ENCODE data around the gene C4orf50.

Gene C4orf50

DNA sequence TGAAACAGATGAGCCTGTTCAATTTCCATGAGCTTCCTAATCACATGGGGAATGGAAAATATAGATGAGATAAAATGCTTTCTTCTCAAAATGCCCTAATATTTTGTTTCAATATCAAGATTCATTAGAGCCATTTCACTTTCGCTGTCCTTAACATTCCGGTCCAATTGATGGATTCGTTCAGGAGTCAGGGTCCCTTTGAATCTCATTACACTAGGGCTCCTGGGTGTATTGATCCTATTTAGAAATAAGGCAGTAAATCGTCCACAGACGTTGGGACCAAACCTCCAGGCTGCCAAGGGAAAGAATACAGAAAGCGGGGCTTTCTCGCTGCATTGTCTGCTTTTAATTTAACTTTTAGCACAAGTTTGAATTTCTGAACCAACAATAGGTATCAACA, 104.8 kb downstream of the C4orf50 start:
- H3K4me3 Mint-ChIP-seq: no peak overlapping the region
- ATAC-seq (replicated peaks) (no peak), DNase-seq (no peak)
- H3K9me3 Mint-ChIP-seq: peaks cover 0 to 1% of the 10 kb centered on the region in 2 donors
- no peak overlapping the region for H3K27ac Mint-ChIP-seq
- H3K36me3 Mint-ChIP-seq (ENCODE audit: insufficient read depth): peaks cover 4% of the 10 kb centered on the region
- peaks cover 0 to 21% of the 10 kb centered on the region in 2 donors for H3K27me3 Mint-ChIP-seq
- H3K4me1 Mint-ChIP-seq (ENCODE audit: low read depth in 2 of 2): no peaks in the 10 kb centered on the region

- no peaks in the 10 kb centered on the region for H3K4me1 Mint-ChIP-seq (ENCODE audit: low read depth in 2 of 2)
- DNase-seq (no peak), ATAC-seq (replicated peaks) (no peak)
- peaks cover 0 to 19% of the 10 kb centered on the region in 2 donors for H3K27me3 Mint-ChIP-seq
- no peak overlapping the region for H3K27ac Mint-ChIP-seq
- peaks cover 4% of the 10 kb centered on the region for H3K36me3 Mint-ChIP-seq (ENCODE audit: insufficient read depth)
- peaks cover 3 to 8% of the 10 kb centered on the region in 2 donors for H3K9me3 Mint-ChIP-seq
- H3K4me3 Mint-ChIP-seq: no peak overlapping the region
Measured at GRCh38 chr4:5912614-5913019, 105.6 kb downstream of the C4orf50 start.

GRCh38 chr4:5908876-5909427, 109.3 kb downstream of the C4orf50 start:
- H3K4me3 Mint-ChIP-seq: no peak overlapping the region
- ATAC-seq (replicated peaks) (no peak), DNase-seq (no peak)
- H3K36me3 Mint-ChIP-seq (ENCODE audit: insufficient read depth): no peaks in the 10 kb centered on the region
- peaks cover 6 to 13% of the 10 kb centered on the region in 2 donors for H3K9me3 Mint-ChIP-seq
- peaks cover 0 to 22% of the 10 kb centered on the region in 2 donors for H3K27me3 Mint-ChIP-seq
- no peak overlapping the region for H3K27ac Mint-ChIP-seq
- no peaks in the 10 kb centered on the region for H3K4me1 Mint-ChIP-seq (ENCODE audit: low read depth in 2 of 2)

DNA sequence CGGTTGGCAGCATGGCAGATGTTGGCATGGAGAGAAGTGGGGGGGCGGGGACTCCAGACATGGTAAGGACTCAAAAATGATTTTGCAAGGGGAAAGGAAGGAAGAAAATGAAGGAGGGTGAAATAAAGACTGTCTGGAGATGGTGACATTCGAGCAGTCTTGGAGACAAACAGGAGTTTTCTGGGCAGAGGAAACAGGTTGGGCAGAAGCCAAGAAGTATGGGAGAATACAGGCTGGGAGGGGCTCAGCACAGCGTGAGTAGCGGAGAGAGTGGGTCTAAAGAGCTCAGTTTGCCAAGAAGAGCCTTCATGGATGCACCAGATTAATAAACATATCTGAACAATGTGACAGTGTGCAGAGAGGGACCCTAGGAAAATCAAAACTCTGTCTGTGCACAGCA, 112.0 kb downstream of the C4orf50 start:
- H3K27ac Mint-ChIP-seq: no peak overlapping the region
- no peaks in the 10 kb centered on the region for H3K36me3 Mint-ChIP-seq (ENCODE audit: insufficient read depth)
- DNase-seq: no peak
- H3K4me3 Mint-ChIP-seq: no peak overlapping the region
- H3K4me1 Mint-ChIP-seq (ENCODE audit: low read depth in 2 of 2): no peaks in the 10 kb centered on the region
- peaks cover 0 to 30% of the 10 kb centered on the region in 2 donors for H3K27me3 Mint-ChIP-seq
- no peak for ATAC-seq (replicated peaks)
- peaks cover 6 to 13% of the 10 kb centered on the region in 2 donors for H3K9me3 Mint-ChIP-seq

- DNase-seq: no peak
- H3K27me3 Mint-ChIP-seq: peaks cover 0 to 35% of the 10 kb centered on the region in 2 donors
- no peak overlapping the region for H3K27ac Mint-ChIP-seq
- peaks cover 6 to 13% of the 10 kb centered on the region in 2 donors for H3K9me3 Mint-ChIP-seq
- H3K4me3 Mint-ChIP-seq: no peak overlapping the region
- ATAC-seq (replicated peaks): no peak
- H3K4me1 Mint-ChIP-seq (ENCODE audit: low read depth in 2 of 2): no peaks in the 10 kb centered on the region
- H3K36me3 Mint-ChIP-seq (ENCODE audit: insufficient read depth): no peaks in the 10 kb centered on the region
Measured at GRCh38 chr4:5905714-5906113, 112.5 kb downstream of the C4orf50 start.

DNA sequence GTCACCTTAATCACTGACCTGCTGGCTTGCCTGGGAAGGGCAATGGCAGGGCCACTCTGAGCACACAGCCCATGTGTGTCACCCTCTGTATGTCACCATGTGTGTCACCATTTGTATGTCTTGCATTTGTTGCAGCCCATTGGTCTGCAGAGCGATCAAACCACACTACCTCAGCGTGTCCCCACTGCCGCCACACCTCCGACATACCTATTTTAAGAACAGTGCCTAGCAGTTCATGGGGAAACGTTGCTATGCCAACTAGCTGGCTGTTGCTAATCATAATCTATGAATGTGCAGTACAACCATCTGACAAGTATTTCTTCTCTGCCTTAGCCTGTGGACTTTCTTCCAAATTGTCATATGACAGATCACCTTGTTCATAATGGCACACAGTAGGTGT, 117.4 kb downstream of the C4orf50 start:
- Mint-ChIP-seq H3K4me1 (ENCODE audit: low read depth in 2 of 2) (no peaks in the 10 kb centered on the region), H3K4me3 (no peak overlapping the region), H3K9me3 (peaks cover 0 to 2% of the 10 kb centered on the region in 2 donors), H3K27me3 (peaks cover 9 to 59% of the 10 kb centered on the region in 2 donors), H3K27ac (no peak overlapping the region), H3K36me3 (ENCODE audit: insufficient read depth) (no peaks in the 10 kb centered on the region)
- DNase-seq: no peak
- ATAC-seq (replicated peaks): no peak

DNA sequence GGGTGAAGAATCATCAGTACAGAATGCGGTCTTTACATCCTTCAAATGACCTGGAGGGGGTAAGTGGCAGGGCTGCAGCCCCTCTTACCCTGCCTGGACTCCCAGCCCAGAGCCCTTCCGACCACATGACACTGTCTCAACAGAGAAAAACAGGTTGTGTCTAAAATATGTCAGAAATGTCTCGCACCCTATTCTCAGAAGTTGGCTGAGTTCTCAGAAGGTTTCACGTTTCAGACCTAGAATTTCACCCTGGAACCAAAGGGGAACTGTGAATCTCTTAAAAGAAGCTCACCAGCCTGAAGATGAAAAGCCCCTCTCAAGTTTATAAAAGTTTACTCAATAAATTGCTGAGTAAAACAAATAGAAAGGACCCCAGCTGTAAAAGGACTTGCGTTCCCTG, 118.3 kb downstream of the C4orf50 start:
- no peak overlapping the region for H3K4me3 Mint-ChIP-seq
- DNase-seq (no peak), ATAC-seq (replicated peaks) (no peak)
- peaks cover 0 to 2% of the 10 kb centered on the region in 2 donors for H3K9me3 Mint-ChIP-seq
- peaks cover 19 to 62% of the 10 kb centered on the region in 2 donors for H3K27me3 Mint-ChIP-seq
- no peaks in the 10 kb centered on the region for H3K4me1 Mint-ChIP-seq (ENCODE audit: low read depth in 2 of 2)
- H3K36me3 Mint-ChIP-seq (ENCODE audit: insufficient read depth): no peaks in the 10 kb centered on the region
- no peak overlapping the region for H3K27ac Mint-ChIP-seq

DNA sequence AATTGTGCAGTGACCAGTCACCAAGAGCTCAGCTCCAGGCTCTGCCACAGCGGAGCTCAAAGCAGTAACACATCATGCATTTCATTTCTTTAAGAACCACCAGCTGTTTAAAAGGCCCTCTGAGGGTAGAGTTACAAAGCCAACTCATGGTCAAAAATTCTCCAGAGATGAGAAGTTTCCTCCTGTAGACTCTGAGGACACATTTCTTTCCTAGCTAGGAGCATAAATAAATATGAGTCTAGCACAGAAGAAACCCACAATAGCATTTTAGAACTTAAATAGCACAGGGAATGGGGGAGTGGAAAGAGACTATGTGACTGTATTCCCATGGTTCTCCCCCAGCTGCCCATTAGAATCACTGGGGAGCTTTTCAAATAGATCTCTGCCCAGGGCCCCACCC, 118.8 kb downstream of the C4orf50 start:
- Mint-ChIP-seq H3K36me3 (ENCODE audit: insufficient read depth) (no peaks in the 10 kb centered on the region), H3K27ac (no peak overlapping the region), H3K9me3 (peaks cover 0 to 2% of the 10 kb centered on the region in 2 donors), H3K4me1 (ENCODE audit: low read depth in 2 of 2) (no peaks in the 10 kb centered on the region), H3K4me3 (no peak overlapping the region), H3K27me3 (peaks cover 24 to 63% of the 10 kb centered on the region in 2 donors)
- ATAC-seq (replicated peaks) (no peak), DNase-seq (no peak)

GRCh38 chr4:5897674-5898073, 120.6 kb downstream of the C4orf50 start:
- ATAC-seq (replicated peaks): no peak
- H3K27me3 Mint-ChIP-seq: peaks cover 37 to 71% of the 10 kb centered on the region in 2 donors
- H3K4me1 Mint-ChIP-seq (ENCODE audit: low read depth in 2 of 2): peaks cover 0 to 1% of the 10 kb centered on the region in 2 donors
- H3K36me3 Mint-ChIP-seq (ENCODE audit: insufficient read depth): no peaks in the 10 kb centered on the region
- DNase-seq: no peak
- no peak overlapping the region for H3K27ac Mint-ChIP-seq
- no peak overlapping the region for H3K4me3 Mint-ChIP-seq
- H3K9me3 Mint-ChIP-seq: peaks cover 0 to 2% of the 10 kb centered on the region in 2 donors

DNA sequence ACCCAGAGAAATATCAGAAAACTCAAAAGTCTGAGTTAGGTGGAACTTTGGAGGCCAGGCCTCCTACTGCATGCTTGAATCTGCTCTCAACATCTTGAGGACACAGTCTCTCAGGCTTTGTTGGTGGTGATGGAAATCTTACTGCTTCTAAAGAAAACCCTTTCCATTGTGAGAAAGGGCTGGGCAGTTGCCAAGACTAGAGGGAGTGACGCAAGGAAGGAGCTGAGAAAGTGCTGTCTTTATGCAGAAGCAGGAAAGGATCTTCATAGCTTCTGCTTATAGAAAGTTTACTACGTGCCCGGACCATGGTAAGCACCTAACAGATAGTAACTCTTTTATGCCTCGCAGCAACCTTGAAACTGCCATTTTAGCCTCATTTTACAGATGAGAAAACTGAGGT, 122.9 kb downstream of the C4orf50 start:
- H3K27ac Mint-ChIP-seq: no peak overlapping the region
- DNase-seq (no peak), ATAC-seq (replicated peaks) (no peak)
- peaks cover 3% of the 10 kb centered on the region for H3K36me3 Mint-ChIP-seq (ENCODE audit: insufficient read depth)
- H3K9me3 Mint-ChIP-seq: peaks cover 0 to 2% of the 10 kb centered on the region in 2 donors
- H3K4me3 Mint-ChIP-seq: no peak overlapping the region
- peaks cover 55 to 76% of the 10 kb centered on the region in 2 donors for H3K27me3 Mint-ChIP-seq
- H3K4me1 Mint-ChIP-seq (ENCODE audit: low read depth in 2 of 2): peaks cover 1 to 4% of the 10 kb centered on the region in 2 donors

DNA sequence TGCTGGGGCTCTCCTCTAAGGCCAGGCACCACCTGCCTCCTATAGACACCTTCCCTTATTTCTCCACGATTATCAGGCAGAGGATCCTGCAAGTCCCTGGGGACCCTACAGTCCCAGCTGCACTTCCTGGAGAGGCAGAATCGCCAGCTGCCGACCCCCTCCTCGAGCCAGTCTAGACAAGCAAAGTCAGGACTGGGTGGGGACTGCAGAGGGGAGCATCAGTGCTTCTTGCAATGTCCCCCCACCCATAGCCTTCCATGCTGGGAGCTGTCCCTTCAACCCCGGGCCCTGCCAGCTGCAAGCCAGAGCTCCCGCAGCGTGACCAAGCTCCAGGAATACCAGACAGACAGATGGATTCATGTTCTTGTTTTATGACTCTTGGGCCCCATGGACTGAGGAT, 124.0 kb downstream of the C4orf50 start:
- H3K4me1 Mint-ChIP-seq (ENCODE audit: low read depth in 2 of 2): peaks cover 1 to 4% of the 10 kb centered on the region in 2 donors
- peaks cover 0 to 2% of the 10 kb centered on the region in 2 donors for H3K9me3 Mint-ChIP-seq
- ATAC-seq (replicated peaks): no peak
- no peak overlapping the region for H3K27ac Mint-ChIP-seq
- peaks cover 3% of the 10 kb centered on the region for H3K36me3 Mint-ChIP-seq (ENCODE audit: insufficient read depth)
- no peak overlapping the region for H3K4me3 Mint-ChIP-seq
- peaks cover 65 to 84% of the 10 kb centered on the region in 2 donors for H3K27me3 Mint-ChIP-seq
- no peak for DNase-seq

GRCh38 chr4:5893591-5893990, 124.6 kb downstream of the C4orf50 start:
- Mint-ChIP-seq H3K27me3 (peaks cover 72 to 84% of the 10 kb centered on the region in 2 donors), H3K4me1 (ENCODE audit: low read depth in 2 of 2) (peaks cover 1 to 4% of the 10 kb centered on the region in 2 donors), H3K27ac (no peak overlapping the region), H3K36me3 (ENCODE audit: insufficient read depth) (peaks cover 3% of the 10 kb centered on the region), H3K4me3 (no peak overlapping the region), H3K9me3 (peaks cover 0 to 2% of the 10 kb centered on the region in 2 donors)
- ATAC-seq (replicated peaks): no peak
- DNase-seq: no peak

DNA sequence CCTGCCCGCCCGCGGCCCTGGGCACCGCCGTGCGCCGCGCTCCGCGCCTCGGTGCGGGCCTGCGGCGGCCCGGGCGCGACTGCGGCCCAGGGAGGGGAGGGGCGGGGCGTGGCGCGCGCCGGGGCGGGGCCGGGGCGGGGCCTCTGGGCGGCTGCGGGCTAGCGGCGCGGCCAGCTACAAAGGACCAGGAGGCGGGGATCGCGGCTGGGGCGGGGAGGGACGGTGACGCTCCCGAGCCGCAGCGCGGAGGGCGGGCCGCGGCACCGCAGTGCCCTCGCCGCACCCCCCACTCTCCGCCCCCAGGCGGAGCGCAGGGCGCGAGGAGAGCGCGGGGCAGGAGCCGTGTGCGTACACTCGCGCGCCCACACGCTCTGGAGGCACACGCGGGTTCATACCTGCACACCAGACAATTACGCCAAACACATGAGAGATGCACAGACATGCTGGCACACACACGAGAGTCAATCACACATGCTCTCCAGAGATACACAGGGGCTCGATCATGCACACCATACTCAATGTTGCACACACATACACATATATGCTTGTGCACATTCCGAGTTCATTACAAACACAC, 125.1 kb downstream of the C4orf50 start, which contains the start of gene CRMP1:
Gene CRMP1, minus strand, starts transcription at position 83 of the 577 bp plus-strand sequence. CDS start 117 bp downstream, outside the sequence.
- H3K9me3 Mint-ChIP-seq: peaks cover 0 to 2% of the 10 kb centered on the region in 2 donors
- H3K27ac Mint-ChIP-seq: no peak within 1 kb of the TSS
- H3K27me3 Mint-ChIP-seq: peaks cover 72 to 81% of the 10 kb centered on the region in 2 donors
- peaks cover 3% of the 10 kb centered on the region for H3K36me3 Mint-ChIP-seq (ENCODE audit: insufficient read depth)
- no peak for ATAC-seq (replicated peaks)
- no peak for DNase-seq
- no peak within 1 kb of the TSS for H3K4me3 Mint-ChIP-seq
- H3K4me1 Mint-ChIP-seq (ENCODE audit: low read depth in 2 of 2): peaks cover 1 to 4% of the 10 kb centered on the region in 2 donors

DNA sequence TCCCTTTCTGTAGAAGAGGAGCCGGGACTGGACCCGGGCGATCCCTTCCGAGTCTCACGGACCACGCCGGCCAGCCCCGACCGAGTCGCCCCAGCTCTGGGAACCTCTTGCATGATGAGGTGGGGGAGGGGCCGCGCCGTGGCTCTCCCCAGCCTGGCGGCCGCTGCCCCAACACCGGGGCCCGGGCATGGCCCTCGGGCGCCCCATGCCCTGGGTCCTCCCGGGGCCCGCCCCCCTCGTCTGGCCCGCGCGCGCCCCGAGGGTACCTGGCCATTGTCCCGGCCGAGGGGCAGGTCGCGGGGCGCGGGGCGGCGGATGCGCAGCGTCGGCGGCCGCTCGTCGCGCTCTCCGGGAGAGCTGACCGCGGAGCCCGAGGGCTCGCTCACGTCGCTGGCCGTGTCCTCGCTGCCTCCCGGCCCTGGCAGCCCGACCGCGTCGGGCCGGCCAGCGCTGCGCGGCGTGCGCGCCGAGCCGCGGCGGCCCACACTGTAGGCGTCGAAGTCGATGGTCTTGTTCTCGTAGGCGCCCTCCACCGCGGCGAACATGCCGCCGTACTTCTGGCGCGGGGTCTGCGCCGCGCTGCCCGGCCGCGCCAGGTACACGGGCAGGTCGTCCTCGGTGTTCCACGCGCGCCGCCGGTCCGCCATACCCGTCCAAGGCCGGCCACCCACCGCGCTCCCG, 125.8 kb downstream of the C4orf50 start:
- DNase-seq (no peak), ATAC-seq (replicated peaks) (no peak)
- H3K9me3 Mint-ChIP-seq: peaks cover 0 to 2% of the 10 kb centered on the region in 2 donors
- no peak overlapping the region for H3K27ac Mint-ChIP-seq
- peaks cover 1 to 4% of the 10 kb centered on the region in 2 donors for H3K4me1 Mint-ChIP-seq (ENCODE audit: low read depth in 2 of 2)
- H3K27me3 Mint-ChIP-seq: peaks cover 72 to 80% of the 10 kb centered on the region in 2 donors
- peaks cover 3% of the 10 kb centered on the region for H3K36me3 Mint-ChIP-seq (ENCODE audit: insufficient read depth)
- no peak overlapping the region for H3K4me3 Mint-ChIP-seq
